ENCODE data around the gene LRRC75A.

Gene LRRC75A

GRCh38 chr17:16460796-16461605 is 31.0 kb downstream of the LRRC75A start:
- Histone ChIP-seq H3K79me1 (ENCODE audit: low read length) (no peaks in the 10 kb centered on the region), H3K23ac (ENCODE audit: low read length) (no peak overlapping the region), H3K36me3 (ENCODE audit: control insufficient read depth in 1 of 2, insufficient read depth in 2 of 2, low read length in 2 of 2) (peaks cover 0 to 3% of the 10 kb centered on the region in 2 experiments), H4K91ac (ENCODE audit: low read depth, low read length) (no peak overlapping the region), H3K4ac (ENCODE audit: low read depth, low read length) (no peak overlapping the region), H2BK120ac (ENCODE audit: insufficient read depth, low read length, poor library complexity) (no peak overlapping the region), H3K18ac (ENCODE audit: low read length) (no peak overlapping the region), H3K4me3 (ENCODE audit: low read depth, low read length) (no peak overlapping the region), H3K79me2 (ENCODE audit: control insufficient read depth, insufficient read depth, low read length, poor library complexity) (no peaks in the 10 kb centered on the region), H3K4me1 (ENCODE audit: control insufficient read depth in 1 of 2, insufficient read depth in 2 of 2, low read length in 2 of 2) (peaks cover 4 to 5% of the 10 kb centered on the region in 2 experiments), H2AFZ (ENCODE audit: insufficient read depth, low read length, poor library complexity) (no peak overlapping the region), H3K14ac (ENCODE audit: low read length) (no peak overlapping the region), H2BK12ac (ENCODE audit: low read length) (no peak overlapping the region), H3K4me2 (ENCODE audit: low read length) (no peak overlapping the region), H3K27me3 (ENCODE audit: insufficient read depth, low read length) (no peaks in the 10 kb centered on the region), H3K27ac (ENCODE audit: low read depth, low read length) (no peak overlapping the region), H4K8ac (ENCODE audit: low read depth, low read length) (no peak overlapping the region), H3K9me3 (ENCODE audit: insufficient read depth, low read depth, low read length) (peaks cover 4% of the 10 kb centered on the region), H3K9ac (ENCODE audit: low read length) (no peak overlapping the region), H2AK5ac (ENCODE audit: low read length) (no peak overlapping the region), H2BK5ac (ENCODE audit: low read depth, low read length, poor library complexity) (no peak overlapping the region), H4K12ac (ENCODE audit: low read depth, low read length) (no peak overlapping the region)
- WGBS (ENCODE audit: extremely low coverage, insufficient coverage, insufficient read length), result no CpG with 5 or more reads among the region's 17 CpGs
- DNase-seq, result no peak

DNA sequence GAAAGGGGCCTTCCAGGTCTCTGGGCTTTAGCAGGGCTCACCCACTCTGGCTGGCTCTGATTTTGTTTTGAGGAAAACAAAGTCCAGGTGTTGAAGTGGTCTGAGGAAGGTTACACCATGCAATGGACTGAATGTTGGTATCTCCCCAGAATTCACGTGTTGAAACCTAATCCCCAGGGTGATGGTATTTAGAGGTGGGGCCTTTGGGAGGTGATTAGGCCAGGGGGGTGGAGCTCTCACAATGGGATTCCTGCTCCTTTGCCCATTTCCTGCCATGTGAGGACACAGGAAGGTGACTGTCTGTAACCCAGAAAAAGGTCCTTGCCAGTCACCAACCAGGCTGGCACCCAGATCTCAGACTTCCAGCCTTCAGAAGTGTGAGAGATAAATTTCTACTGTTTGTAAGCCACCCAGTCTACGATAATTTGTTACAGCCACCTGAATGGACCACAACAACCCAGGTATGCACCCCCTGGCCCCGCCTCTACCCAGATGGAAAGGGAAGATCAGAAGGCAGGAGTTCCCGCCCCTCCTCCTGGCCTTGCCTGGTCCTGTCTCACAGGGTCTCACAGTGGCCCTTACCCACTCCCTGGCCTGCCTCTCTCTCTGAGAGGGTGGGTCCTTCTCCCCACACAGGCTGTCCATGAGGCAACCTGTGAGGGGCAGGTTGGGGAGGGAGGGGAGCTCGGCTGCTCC is 32.0 kb downstream of the LRRC75A start:
- Histone ChIP-seq H4K12ac (ENCODE audit: low read depth, low read length) (no peak overlapping the region), H2BK5ac (ENCODE audit: low read depth, low read length, poor library complexity) (no peak overlapping the region), H3K14ac (ENCODE audit: low read length) (no peak overlapping the region), H2BK120ac (ENCODE audit: insufficient read depth, low read length, poor library complexity) (no peak overlapping the region), H2AFZ (ENCODE audit: insufficient read depth, low read length, poor library complexity) (no peak overlapping the region), H3K79me1 (ENCODE audit: low read length) (no peaks in the 10 kb centered on the region), H3K4me1 (ENCODE audit: control insufficient read depth in 1 of 2, insufficient read depth in 2 of 2, low read length in 2 of 2) (peaks cover 4 to 5% of the 10 kb centered on the region in 2 experiments), H3K23ac (ENCODE audit: low read length) (no peak overlapping the region), H3K9ac (ENCODE audit: low read length) (no peak overlapping the region), H3K79me2 (ENCODE audit: control insufficient read depth, insufficient read depth, low read length, poor library complexity) (no peaks in the 10 kb centered on the region), H3K9me3 (ENCODE audit: insufficient read depth, low read depth, low read length) (peaks cover 4% of the 10 kb centered on the region), H3K27me3 (ENCODE audit: insufficient read depth, low read length) (no peaks in the 10 kb centered on the region), H3K36me3 (ENCODE audit: control insufficient read depth in 1 of 2, insufficient read depth in 2 of 2, low read length in 2 of 2) (peaks cover 0 to 3% of the 10 kb centered on the region in 2 experiments), H2BK12ac (ENCODE audit: low read length) (no peak overlapping the region), H4K91ac (ENCODE audit: low read depth, low read length) (no peak overlapping the region), H3K18ac (ENCODE audit: low read length) (no peak overlapping the region), H4K8ac (ENCODE audit: low read depth, low read length) (no peak overlapping the region), H3K4ac (ENCODE audit: low read depth, low read length) (no peak overlapping the region), H3K4me3 (ENCODE audit: low read depth, low read length) (no peak overlapping the region), H3K27ac (ENCODE audit: low read depth, low read length) (no peak overlapping the region), H3K4me2 (ENCODE audit: low read length) (no peak overlapping the region), H2AK5ac (ENCODE audit: low read length) (no peak overlapping the region)
- DNase-seq, result no peak
- no CpG with 5 or more reads among the region's 5 CpGs for WGBS (ENCODE audit: extremely low coverage, insufficient coverage, insufficient read length)

DNA sequence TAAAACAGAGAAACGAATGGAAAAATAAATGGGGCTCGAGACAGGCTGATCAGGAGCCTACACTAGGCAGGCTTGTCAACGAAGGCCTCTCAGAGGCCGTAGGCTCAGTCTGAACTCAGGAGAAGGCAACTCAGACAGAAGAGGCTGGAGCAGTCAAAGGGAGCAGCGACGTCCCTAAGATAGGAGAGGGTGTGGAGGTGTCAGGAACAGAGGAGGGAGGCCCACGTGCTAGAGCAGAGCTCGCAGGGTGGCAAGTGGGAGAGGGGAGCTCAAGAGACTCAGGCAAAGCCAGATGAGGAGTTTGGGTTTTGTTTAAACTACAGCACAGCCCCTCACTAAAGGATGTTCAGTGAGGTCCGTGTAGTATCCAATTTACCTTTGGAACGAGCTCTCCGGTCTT is 32.7 kb downstream of the LRRC75A start:
- Histone ChIP-seq H4K8ac (ENCODE audit: low read depth, low read length) (no peak overlapping the region), H2BK5ac (ENCODE audit: low read depth, low read length, poor library complexity) (no peak overlapping the region), H4K12ac (ENCODE audit: low read depth, low read length) (no peak overlapping the region), H2BK120ac (ENCODE audit: insufficient read depth, low read length, poor library complexity) (no peak overlapping the region), H3K4ac (ENCODE audit: low read depth, low read length) (no peak overlapping the region), H3K4me1 (ENCODE audit: control insufficient read depth in 1 of 2, insufficient read depth in 2 of 2, low read length in 2 of 2) (peaks cover 4 to 5% of the 10 kb centered on the region in 2 experiments), H2AFZ (ENCODE audit: insufficient read depth, low read length, poor library complexity) (no peak overlapping the region), H3K14ac (ENCODE audit: low read length) (no peak overlapping the region), H3K79me2 (ENCODE audit: control insufficient read depth, insufficient read depth, low read length, poor library complexity) (no peaks in the 10 kb centered on the region), H3K9ac (ENCODE audit: low read length) (no peak overlapping the region), H4K91ac (ENCODE audit: low read depth, low read length) (no peak overlapping the region), H3K9me3 (ENCODE audit: insufficient read depth, low read depth, low read length) (peaks cover 4% of the 10 kb centered on the region), H3K27me3 (ENCODE audit: insufficient read depth, low read length) (no peaks in the 10 kb centered on the region), H3K36me3 (ENCODE audit: control insufficient read depth in 1 of 2, insufficient read depth in 2 of 2, low read length in 2 of 2) (peaks cover 0 to 3% of the 10 kb centered on the region in 2 experiments), H3K18ac (ENCODE audit: low read length) (no peak overlapping the region), H3K4me3 (ENCODE audit: low read depth, low read length) (no peak overlapping the region), H2BK12ac (ENCODE audit: low read length) (no peak overlapping the region), H2AK5ac (ENCODE audit: low read length) (no peak overlapping the region), H3K23ac (ENCODE audit: low read length) (no peak overlapping the region), H3K79me1 (ENCODE audit: low read length) (no peaks in the 10 kb centered on the region), H3K4me2 (ENCODE audit: low read length) (no peak overlapping the region), H3K27ac (ENCODE audit: low read depth, low read length) (no peak overlapping the region)
- no CpG with 5 or more reads among the region's 11 CpGs for WGBS (ENCODE audit: extremely low coverage, insufficient coverage, insufficient read length)
- DNase-seq, result no peak

DNA sequence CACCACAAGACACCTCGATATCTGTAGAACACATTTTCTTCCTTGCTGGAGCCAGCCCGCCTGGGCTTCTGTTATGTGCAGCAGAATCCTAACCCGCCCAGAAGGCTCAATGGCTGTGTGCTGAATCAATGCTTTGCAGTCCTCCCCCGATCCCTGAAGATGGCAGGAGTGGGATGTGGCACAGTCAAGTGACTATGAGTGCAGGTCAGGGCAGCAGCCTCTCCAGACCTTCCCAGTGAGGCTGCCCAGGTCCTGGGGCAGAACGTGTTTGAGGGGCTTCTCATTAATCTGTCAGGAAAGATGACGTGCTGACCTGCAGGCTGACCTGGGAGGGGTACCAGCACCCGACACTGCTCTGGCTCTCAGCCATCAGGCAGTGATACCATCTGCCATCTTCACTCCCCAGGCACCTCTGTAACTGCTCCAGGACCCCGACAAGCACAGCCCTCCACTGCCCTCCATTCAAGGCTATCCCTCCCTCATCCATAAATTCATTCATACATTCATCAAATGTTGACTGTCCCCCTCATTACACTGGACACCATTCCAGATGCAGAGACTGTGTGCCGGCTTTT is 35.2 kb downstream of the LRRC75A start:
- H3K9me3 ChIP-seq (ENCODE audit: insufficient read depth, low read depth, low read length), result peaks cover 2% of the 10 kb centered on the region
- no peak for DNase-seq
- H2AK5ac ChIP-seq (ENCODE audit: low read length), result no peak overlapping the region
- H3K79me2 ChIP-seq (ENCODE audit: control insufficient read depth, insufficient read depth, low read length, poor library complexity), result no peaks in the 10 kb centered on the region
- H3K27me3 ChIP-seq (ENCODE audit: insufficient read depth, low read length), result no peaks in the 10 kb centered on the region
- H3K36me3 ChIP-seq (ENCODE audit: control insufficient read depth in 1 of 2, insufficient read depth in 2 of 2, low read length in 2 of 2), result peaks cover 0 to 3% of the 10 kb centered on the region in 2 experiments
- no peak overlapping the region for H3K9ac ChIP-seq (ENCODE audit: low read length)
- WGBS (ENCODE audit: extremely low coverage, insufficient coverage, insufficient read length), result no CpG with 5 or more reads among the region's 9 CpGs
- H4K12ac ChIP-seq (ENCODE audit: low read depth, low read length), result no peak overlapping the region
- H3K27ac ChIP-seq (ENCODE audit: low read depth, low read length), result no peak overlapping the region
- peaks cover 3 to 4% of the 10 kb centered on the region in 2 experiments for H3K4me1 ChIP-seq (ENCODE audit: control insufficient read depth in 1 of 2, insufficient read depth in 2 of 2, low read length in 2 of 2)
- no peak overlapping the region for H2AFZ ChIP-seq (ENCODE audit: insufficient read depth, low read length, poor library complexity)
- H3K4me2 ChIP-seq (ENCODE audit: low read length), result no peak overlapping the region
- no peak overlapping the region for H3K18ac ChIP-seq (ENCODE audit: low read length)
- no peak overlapping the region for H3K4me3 ChIP-seq (ENCODE audit: low read depth, low read length)
- H2BK120ac ChIP-seq (ENCODE audit: insufficient read depth, low read length, poor library complexity), result no peak overlapping the region
- no peak overlapping the region for H3K4ac ChIP-seq (ENCODE audit: low read depth, low read length)
- H2BK5ac ChIP-seq (ENCODE audit: low read depth, low read length, poor library complexity), result no peak overlapping the region
- H3K14ac ChIP-seq (ENCODE audit: low read length), result no peak overlapping the region
- no peak overlapping the region for H4K8ac ChIP-seq (ENCODE audit: low read depth, low read length)
- no peak overlapping the region for H2BK12ac ChIP-seq (ENCODE audit: low read length)
- no peak overlapping the region for H3K23ac ChIP-seq (ENCODE audit: low read length)
- H4K91ac ChIP-seq (ENCODE audit: low read depth, low read length), result no peak overlapping the region
- H3K79me1 ChIP-seq (ENCODE audit: low read length), result no peaks in the 10 kb centered on the region

All from trophoblast cell (in vitro differentiated cells and primary cell).